ENCODE measurements around the gene TBC1D26. TPM values are rescaled to one million over a fixed set of nuclear protein-coding genes. Genes with fewer than 3 reads are reported as not detected.
"Not testable (repeated sequence)": the region's sequence is repeated elsewhere in the genome, so short reads cannot be mapped to it uniquely, and the experiment has no call there.

TBC1D26 gene
- not detected for total RNA-seq
- long read RNA-seq, result 0 reads

- DNase-seq; H3K4me1 ChIP-seq; H3K27ac ChIP-seq (replicated peaks); H3K9me3 ChIP-seq (replicated peaks); H3K36me3 ChIP-seq; intact Hi-C loops (cut with micrococcal nuclease); H3K4me3 ChIP-seq; H3K27me3 ChIP-seq (ENCODE audit: low read depth): not testable (repeated sequence)
These were observed at the start of gene TBC1D26 for GRCh38 chr17:15731900-15732299. TBC1D26 (plus strand) TSS chr17:15732283; CDS start chr17:15735349, 3,066 bp downstream.

GRCh38 chr17:15683135-15683534 is 48.9 kb upstream of the TBC1D26 start:
- H3K4me3 ChIP-seq; DNase-seq; H3K27ac ChIP-seq (replicated peaks); H3K27me3 ChIP-seq (ENCODE audit: low read depth); H3K4me1 ChIP-seq; H3K9me3 ChIP-seq (replicated peaks); H3K36me3 ChIP-seq; intact Hi-C loops (cut with micrococcal nuclease): not testable (repeated sequence)

GRCh38 chr17:15683824-15684478 is 48.1 kb upstream of the TBC1D26 start, which contains the start of gene TRIM16:
TRIM16 (minus strand) TSS chr17:15684311; CDS start chr17:15651609, 32,702 bp downstream.
- H3K9me3 ChIP-seq (replicated peaks); H3K27me3 ChIP-seq (ENCODE audit: low read depth); H3K4me1 ChIP-seq; H3K36me3 ChIP-seq; intact Hi-C loops (cut with micrococcal nuclease): not testable (repeated sequence)
- peak within 1 kb of the TSS; percentile 70 for H3K27ac ChIP-seq (replicated peaks)
- DNase-seq, result peak; percentile 85
- peak; percentile 47 for TF ChIP-seq CTCF (IDR thresholded peaks at IDR 0.05; ENCODE audit: borderline replicate concordance)
- H3K4me3 ChIP-seq, result peak within 1 kb of the TSS; percentile 67

GRCh38 chr17:15687494-15687893 is 44.6 kb upstream of the TBC1D26 start:
- H3K4me1 ChIP-seq; H3K9me3 ChIP-seq (replicated peaks); H3K27me3 ChIP-seq (ENCODE audit: low read depth); H3K4me3 ChIP-seq; DNase-seq; intact Hi-C loops (cut with micrococcal nuclease); H3K27ac ChIP-seq (replicated peaks); H3K36me3 ChIP-seq: not testable (repeated sequence)

- peak overlapping the region; percentile 70 for H3K27ac ChIP-seq (replicated peaks)
- H3K36me3 ChIP-seq; intact Hi-C loops (cut with micrococcal nuclease); H3K9me3 ChIP-seq (replicated peaks); DNase-seq; H3K27me3 ChIP-seq (ENCODE audit: low read depth); H3K4me1 ChIP-seq: not testable (repeated sequence)
- peak overlapping the region; percentile 74 for H3K4me3 ChIP-seq
These were observed 33.1 kb upstream of the TBC1D26 start for GRCh38 chr17:15698967-15699366.

GRCh38 chr17:15699413-15699924 is 32.6 kb upstream of the TBC1D26 start, which contains the start of gene ZNF286A:
ZNF286A (plus strand) TSS chr17:15699752; CDS start chr17:15700330, 578 bp downstream.
- intact Hi-C loops (cut with micrococcal nuclease); H3K4me1 ChIP-seq; H3K27me3 ChIP-seq (ENCODE audit: low read depth); H3K36me3 ChIP-seq; H3K9me3 ChIP-seq (replicated peaks): not testable (repeated sequence)
- H3K4me3 ChIP-seq, result peak within 1 kb of the TSS; percentile 74
- H3K27ac ChIP-seq (replicated peaks), result peak within 1 kb of the TSS; percentile 70
- DNase-seq, result peak; percentile 100

GRCh38 chr17:15699937-15700336 is 32.1 kb upstream of the TBC1D26 start:
- H3K9me3 ChIP-seq (replicated peaks); intact Hi-C loops (cut with micrococcal nuclease); H3K36me3 ChIP-seq; H3K4me1 ChIP-seq; H3K27me3 ChIP-seq (ENCODE audit: low read depth); DNase-seq: not testable (repeated sequence)
- H3K27ac ChIP-seq (replicated peaks), result peak overlapping the region; percentile 70
- peak overlapping the region; percentile 74 for H3K4me3 ChIP-seq

- H3K4me3 ChIP-seq; H3K27ac ChIP-seq (replicated peaks); H3K27me3 ChIP-seq (ENCODE audit: low read depth); intact Hi-C loops (cut with micrococcal nuclease); H3K4me1 ChIP-seq; DNase-seq: not testable (repeated sequence)
- peaks cover 38% of the 10 kb centered on the region for H3K9me3 ChIP-seq (replicated peaks)
- H3K36me3 ChIP-seq, result peaks cover 48% of the 10 kb centered on the region
These were observed 27.8 kb upstream of the TBC1D26 start for GRCh38 chr17:15704239-15704638.

- intact Hi-C loops (cut with micrococcal nuclease); H3K27ac ChIP-seq (replicated peaks); H3K27me3 ChIP-seq (ENCODE audit: low read depth); H3K4me3 ChIP-seq; DNase-seq; H3K4me1 ChIP-seq: not testable (repeated sequence)
- H3K9me3 ChIP-seq (replicated peaks), result peaks cover 43% of the 10 kb centered on the region
- H3K36me3 ChIP-seq, result peaks cover 54% of the 10 kb centered on the region
These were observed 27.3 kb upstream of the TBC1D26 start for GRCh38 chr17:15704813-15705212.

- Histone ChIP-seq H3K9me3 (replicated peaks) (peaks cover 78% of the 10 kb centered on the region), H3K36me3 (peaks cover 90% of the 10 kb centered on the region)
- DNase-seq; H3K27me3 ChIP-seq (ENCODE audit: low read depth); H3K4me3 ChIP-seq; intact Hi-C loops (cut with micrococcal nuclease); H3K4me1 ChIP-seq; H3K27ac ChIP-seq (replicated peaks): not testable (repeated sequence)
These were observed 23.2 kb upstream of the TBC1D26 start for GRCh38 chr17:15708879-15709278.

- H3K36me3 ChIP-seq, result peaks cover 63% of the 10 kb centered on the region
- H3K4me3 ChIP-seq; DNase-seq; intact Hi-C loops (cut with micrococcal nuclease); H3K27me3 ChIP-seq (ENCODE audit: low read depth); H3K4me1 ChIP-seq; H3K27ac ChIP-seq (replicated peaks): not testable (repeated sequence)
- peaks cover 83% of the 10 kb centered on the region for H3K9me3 ChIP-seq (replicated peaks)
These were observed 15.2 kb upstream of the TBC1D26 start for GRCh38 chr17:15716601-15717563.

GRCh38 chr17:15730535-15730934 is 1.5 kb upstream of the TBC1D26 start:
- intact Hi-C loops (cut with micrococcal nuclease); H3K4me3 ChIP-seq; H3K4me1 ChIP-seq; H3K36me3 ChIP-seq; H3K27me3 ChIP-seq (ENCODE audit: low read depth); DNase-seq; H3K27ac ChIP-seq (replicated peaks): not testable (repeated sequence)
- H3K9me3 ChIP-seq (replicated peaks), result peaks cover 14% of the 10 kb centered on the region
